Tibial nerve (tissue), 4 donors: Measurements from ENCODE around the gene RBM19. TPM values are rescaled to one million over a fixed set of nuclear protein-coding genes. Genes with fewer than 3 reads are reported as not detected.
A peak's percentile ranks its signal among the peaks of the same experiment; 100 is the strongest.

Source experiments
- DNase-seq, 2 donors: peaks; one replicate each; pipeline ENCODE4 v3.0.0-alpha.2; 2019; ENCODE audit warnings: low spot score in 2 of 2
- H3K27ac ChIP-seq, 4 donors: fragments of 200-600 bp; sonication (generic) in 3 of 4; one replicate each; pipeline ENCODE4 v1.5.1; 2017 to 2019; ENCODE audit warnings: mild to moderate bottlenecking in 1 of 4
- H3K27me3 ChIP-seq, 2 donors: fragments of 200-600 bp; sonication (generic) in 1 of 2; one replicate each; pipeline versions ENCODE4 v1.5.1 to v1.6.0; 2017 to 2019
- H3K36me3 ChIP-seq, 3 donors: fragments of 200-600 bp; sonication (generic); one replicate each; pipeline ENCODE4 v1.5.1; 2018 to 2019
- H3K4me1 ChIP-seq, 4 donors: fragments of 200-600 bp; sonication (generic) in 3 of 4; one replicate each; pipeline ENCODE4 v1.5.1; 2017 to 2019
- H3K4me3 ChIP-seq, 4 donors: fragments of 200-600 bp; sonication (generic) in 3 of 4; one replicate each; pipeline ENCODE4 v1.5.1; 2017 to 2019; ENCODE audit warnings: mild to moderate bottlenecking in 1 of 4, moderate library complexity in 1 of 4
- H3K9me3 ChIP-seq, 4 donors: fragments of 200-600 bp; sonication (generic) in 3 of 4; one replicate each; pipeline ENCODE4 v1.5.1; 2017 to 2019
- CTCF ChIP-seq, 5 experiments: fragments of 200-600 bp in 3 of 5; fragments of 450-650 bp in 2 of 5; sonication (generic) in 3 of 5; IDR thresholded peaks; one replicate each; pipeline ENCODE4 v1.5.1; 2016 to 2019; ENCODE audit warnings: antibody characterized with exemption in 5 of 5, mild to moderate bottlenecking in 3 of 5, moderate library complexity in 2 of 5
- EP300 ChIP-seq, 2 donors: sonication (generic); formaldehyde crosslinking; IDR thresholded peaks; one replicate each; pipeline ENCODE4 v1.6.1; 2017; ENCODE audit warnings: antibody characterized with exemption in 2 of 2, mild to moderate bottlenecking in 1 of 2
- POLR2A ChIP-seq, 2 donors: fragments of 450-650 bp; IDR thresholded peaks; one replicate each; pipeline ENCODE4 v1.6.1; 2017; ENCODE audit warnings: antibody characterized with exemption in 2 of 2, mild to moderate bottlenecking in 2 of 2, moderate library complexity in 2 of 2
- WGBS, 2 donors: methylation state at CpG; one replicate each; pipeline ENCODE4 v1.1.5; 2018; 5-methylcytosine and 5-hydroxymethylcytosine counted together
- total RNA-seq, 4 donors: library from RNA; depleted of rRNA; stranded (reverse); fragments of >200 nt; gene quantifications; one replicate each; pipeline ENCODE4 v1.1.0, GENCODE V29; 2016

RBM19 gene
- total RNA-seq: 10 to 100 TPM; 32.0 to 57.9 (median 38.9) TPM

- Histone ChIP-seq H3K9me3 (no peaks in the 10 kb centered on the region), H3K4me3 (peak within 1 kb of the TSS; percentile 47 to 86 (median 63)), H3K27ac (peak within 1 kb of the TSS; percentile 4 to 82 (median 64)), H3K4me1 (peaks cover 0 to 25% (median 8%) of the 10 kb centered on the region in 4 donors), H3K36me3 (peaks cover 0 to 33% (median 10%) of the 10 kb centered on the region in 3 donors), H3K27me3 (no peaks in the 10 kb centered on the region)
- peak; percentile 90 to 92 for TF ChIP-seq EP300 (IDR thresholded peaks at IDR 0.05)
- peak; percentile 90 to 97 (median 92) for TF ChIP-seq CTCF (IDR thresholded peaks at IDR 0.05)
- TF ChIP-seq POLR2A (IDR thresholded peaks at IDR 0.05): peak; percentile 26 to 60
- 0% methylated on average over 42 to 46 of the region's 46 CpGs for WGBS, 2 donors
- peak; percentile 92 to 97 for DNase-seq
Observed at GRCh38 chr12:113965951-113966797, at the start of gene RBM19. Gene RBM19, minus strand, starts transcription at chr12:113966325. Its CDS starts 98 bp downstream, at chr12:113966227.

- no peak for DNase-seq
- Histone ChIP-seq H3K4me1 (no peaks in the 10 kb centered on the region), H3K27ac (no peak overlapping the region), H3K36me3 (no peaks in the 10 kb centered on the region), H3K27me3 (no peaks in the 10 kb centered on the region), H3K9me3 (no peaks in the 10 kb centered on the region), H3K4me3 (no peak overlapping the region)
- whole genome bisulfite sequencing, 2 donors: 41 to 45% methylated on average over 7 of the region's 7 CpGs
- TF ChIP-seq POLR2A (IDR thresholded peaks at IDR 0.05) (no peak), EP300 (IDR thresholded peaks at IDR 0.05) (no peak), CTCF (IDR thresholded peaks at IDR 0.05) (no peak)
Observed at GRCh38 chr12:114015851-114016250, 49.7 kb upstream of the RBM19 start.

GRCh38 chr12:114013575-114014345 is 47.6 kb upstream of the RBM19 start:
- no peaks in the 10 kb centered on the region for H3K9me3 ChIP-seq
- DNase-seq: no peak
- no peak for TF ChIP-seq EP300 (IDR thresholded peaks at IDR 0.05)
- TF ChIP-seq CTCF (IDR thresholded peaks at IDR 0.05): no peak
- H3K4me3 ChIP-seq: no peak overlapping the region
- no peaks in the 10 kb centered on the region for H3K36me3 ChIP-seq
- H3K4me1 ChIP-seq: no peaks in the 10 kb centered on the region
- H3K27ac ChIP-seq: no peak overlapping the region
- 42 to 48% methylated on average over 6 of the region's 6 CpGs for WGBS, 2 donors
- H3K27me3 ChIP-seq: no peaks in the 10 kb centered on the region

- no peak overlapping the region for H3K27ac ChIP-seq
- no peak for DNase-seq
- no peaks in the 10 kb centered on the region for H3K9me3 ChIP-seq
- H3K4me3 ChIP-seq: no peak overlapping the region
- no peak for TF ChIP-seq CTCF (IDR thresholded peaks at IDR 0.05)
- TF ChIP-seq POLR2A (IDR thresholded peaks at IDR 0.05): no peak
- TF ChIP-seq EP300 (IDR thresholded peaks at IDR 0.05): no peak
- no peaks in the 10 kb centered on the region for H3K36me3 ChIP-seq
- 100% methylated on average over 1 of the region's 3 CpGs; no CpG with 5 or more reads in 1 of the 2 donors for WGBS, 2 donors
- H3K27me3 ChIP-seq: no peaks in the 10 kb centered on the region
- no peaks in the 10 kb centered on the region for H3K4me1 ChIP-seq
Observed at GRCh38 chr12:114012744-114013431, 46.8 kb upstream of the RBM19 start.
